ENCODE data around the gene TMEM236.

The TMEM236 gene

GRCh38 chr10:17744341-17744861 is 7.6 kb upstream of the TMEM236 start:
- Histone ChIP-seq H3F3A (ENCODE audit: insufficient read depth) (no peaks in the 10 kb centered on the region), H2AFZ (ENCODE audit: low read depth, low read length, severe bottlenecking) (no peak overlapping the region), H3K9me3 (ENCODE audit: insufficient read depth, low read length) (no peaks in the 10 kb centered on the region), H4K20me1 (ENCODE audit: low read depth, low read length) (no peaks in the 10 kb centered on the region), H3K27me3 (ENCODE audit: low read length) (no peaks in the 10 kb centered on the region), H3K79me2 (ENCODE audit: insufficient read depth, low read length) (no peaks in the 10 kb centered on the region), H3K4me3 (ENCODE audit: insufficient read depth, low read length, poor library complexity, severe bottlenecking) (no peak overlapping the region), H3K4me2 (ENCODE audit: low read depth, low read length, poor library complexity, severe bottlenecking) (no peak overlapping the region), H3K27ac (ENCODE audit: low read depth, low read length) (no peak overlapping the region), H3K9me2 (replicated peaks; ENCODE audit: insufficient read depth, low read length) (no peaks in the 10 kb centered on the region), H3K9ac (ENCODE audit: low read length) (no peak overlapping the region), H3K36me3 (ENCODE audit: low read length) (no peaks in the 10 kb centered on the region)
- TF ChIP-seq EZH2phosphoT487 (conservative IDR thresholded peaks at IDR 0.05; ENCODE audit: low read length) (no peak), CTCF (IDR thresholded peaks at IDR 0.05; ENCODE audit: insufficient read depth, low read length, poor library complexity, severe bottlenecking) (no peak)

GRCh38 chr10:17747883-17748550 is 4.0 kb upstream of the TMEM236 start:
- TF ChIP-seq EZH2phosphoT487 (conservative IDR thresholded peaks at IDR 0.05; ENCODE audit: low read length) (no peak), CTCF (IDR thresholded peaks at IDR 0.05; ENCODE audit: insufficient read depth, low read length, poor library complexity, severe bottlenecking) (no peak)
- H3K4me3 ChIP-seq (ENCODE audit: insufficient read depth, low read length, poor library complexity, severe bottlenecking): no peak overlapping the region
- H3K36me3 ChIP-seq (ENCODE audit: low read length): no peaks in the 10 kb centered on the region
- no peaks in the 10 kb centered on the region for H3K9me3 ChIP-seq (ENCODE audit: insufficient read depth, low read length)
- no peaks in the 10 kb centered on the region for H3K79me2 ChIP-seq (ENCODE audit: insufficient read depth, low read length)
- no peaks in the 10 kb centered on the region for H4K20me1 ChIP-seq (ENCODE audit: low read depth, low read length)
- H3K27me3 ChIP-seq (ENCODE audit: low read length): no peaks in the 10 kb centered on the region
- H3K27ac ChIP-seq (ENCODE audit: low read depth, low read length): no peak overlapping the region
- H3K4me2 ChIP-seq (ENCODE audit: low read depth, low read length, poor library complexity, severe bottlenecking): no peak overlapping the region
- no peak overlapping the region for H2AFZ ChIP-seq (ENCODE audit: low read depth, low read length, severe bottlenecking)
- no peaks in the 10 kb centered on the region for H3F3A ChIP-seq (ENCODE audit: insufficient read depth)
- no peaks in the 10 kb centered on the region for H3K9me2 ChIP-seq (replicated peaks; ENCODE audit: insufficient read depth, low read length)
- no peak overlapping the region for H3K9ac ChIP-seq (ENCODE audit: low read length)

GRCh38 chr10:17749890-17750289 is 2.1 kb upstream of the TMEM236 start:
- Histone ChIP-seq H3F3A (ENCODE audit: insufficient read depth) (no peaks in the 10 kb centered on the region), H3K9me2 (replicated peaks; ENCODE audit: insufficient read depth, low read length) (no peaks in the 10 kb centered on the region), H3K27me3 (ENCODE audit: low read length) (no peaks in the 10 kb centered on the region), H3K9ac (ENCODE audit: low read length) (no peak overlapping the region), H3K79me2 (ENCODE audit: insufficient read depth, low read length) (no peaks in the 10 kb centered on the region), H3K4me2 (ENCODE audit: low read depth, low read length, poor library complexity, severe bottlenecking) (no peak overlapping the region), H2AFZ (ENCODE audit: low read depth, low read length, severe bottlenecking) (no peak overlapping the region), H4K20me1 (ENCODE audit: low read depth, low read length) (no peaks in the 10 kb centered on the region), H3K9me3 (ENCODE audit: insufficient read depth, low read length) (no peaks in the 10 kb centered on the region), H3K27ac (ENCODE audit: low read depth, low read length) (no peak overlapping the region), H3K4me3 (ENCODE audit: insufficient read depth, low read length, poor library complexity, severe bottlenecking) (no peak overlapping the region), H3K36me3 (ENCODE audit: low read length) (no peaks in the 10 kb centered on the region)
- TF ChIP-seq EZH2phosphoT487 (conservative IDR thresholded peaks at IDR 0.05; ENCODE audit: low read length): no peak
- no peak for TF ChIP-seq CTCF (IDR thresholded peaks at IDR 0.05; ENCODE audit: insufficient read depth, low read length, poor library complexity, severe bottlenecking)
